ENCODE data around the gene CFAP126.
"Not testable (repeated sequence)": the region's sequence is repeated elsewhere in the genome, so short reads cannot be mapped to it uniquely, and the experiment has no call there.

DNA sequence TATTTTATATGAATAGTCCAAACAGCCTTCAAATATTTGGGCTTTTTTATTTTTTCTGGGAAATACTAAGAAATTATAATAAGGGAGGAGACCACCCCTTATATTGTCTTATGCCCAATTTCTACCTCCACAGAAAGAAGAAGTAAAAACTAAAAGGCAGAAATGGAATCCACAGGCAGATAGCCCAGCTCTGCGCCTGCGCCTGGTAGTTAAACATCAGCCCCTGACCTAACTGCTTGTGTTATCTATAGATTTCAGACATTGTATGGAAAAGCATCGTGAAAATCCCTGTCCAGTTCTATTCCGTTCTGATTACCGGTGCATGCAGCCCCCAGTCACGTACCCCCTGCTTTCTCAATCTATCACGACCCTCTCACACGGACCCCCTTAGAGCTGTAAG lies 29.4 kb upstream of the CFAP126 start:
- TF ChIP-seq, protein P1, sequence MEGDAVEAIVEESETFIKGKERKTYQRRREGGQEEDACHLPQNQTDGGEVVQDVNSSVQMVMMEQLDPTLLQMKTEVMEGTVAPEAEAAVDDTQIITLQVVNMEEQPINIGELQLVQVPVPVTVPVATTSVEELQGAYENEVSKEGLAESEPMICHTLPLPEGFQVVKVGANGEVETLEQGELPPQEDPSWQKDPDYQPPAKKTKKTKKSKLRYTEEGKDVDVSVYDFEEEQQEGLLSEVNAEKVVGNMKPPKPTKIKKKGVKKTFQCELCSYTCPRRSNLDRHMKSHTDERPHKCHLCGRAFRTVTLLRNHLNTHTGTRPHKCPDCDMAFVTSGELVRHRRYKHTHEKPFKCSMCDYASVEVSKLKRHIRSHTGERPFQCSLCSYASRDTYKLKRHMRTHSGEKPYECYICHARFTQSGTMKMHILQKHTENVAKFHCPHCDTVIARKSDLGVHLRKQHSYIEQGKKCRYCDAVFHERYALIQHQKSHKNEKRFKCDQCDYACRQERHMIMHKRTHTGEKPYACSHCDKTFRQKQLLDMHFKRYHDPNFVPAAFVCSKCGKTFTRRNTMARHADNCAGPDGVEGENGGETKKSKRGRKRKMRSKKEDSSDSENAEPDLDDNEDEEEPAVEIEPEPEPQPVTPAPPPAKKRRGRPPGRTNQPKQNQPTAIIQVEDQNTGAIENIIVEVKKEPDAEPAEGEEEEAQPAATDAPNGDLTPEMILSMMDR (IDR thresholded peaks at IDR 0.05; ENCODE audit: borderline replicate concordance, extremely low read depth, low read length, poor library complexity, severe bottlenecking): not testable (repeated sequence)
- not testable (repeated sequence) for TF ChIP-seq EZH2 (IDR thresholded peaks at IDR 0.05; ENCODE audit: borderline replicate concordance, low read depth, low read length, severe bottlenecking)
